ENCODE data around the gene PARP11.

DNA sequence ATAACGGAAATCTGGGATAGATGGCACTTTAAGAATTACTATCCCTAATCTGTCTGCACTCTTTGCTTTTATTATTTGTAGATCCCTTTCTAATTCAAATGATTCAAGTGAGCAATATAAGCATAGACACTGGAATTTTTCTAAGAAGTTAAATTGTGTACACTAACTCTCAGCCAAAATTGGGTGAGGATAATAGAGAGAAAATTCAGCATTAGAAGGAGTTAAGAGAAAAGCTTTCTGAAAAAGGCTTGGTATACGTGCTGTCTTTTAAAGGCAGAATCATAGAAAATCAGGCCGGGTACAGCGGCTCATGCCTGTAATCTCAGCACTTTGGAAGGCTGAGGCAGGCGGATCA is 63.2 kb downstream of the PARP11 start:
- no peak for TF ChIP-seq POLR2AphosphoS5 (IDR thresholded peaks at IDR 0.05; ENCODE audit: borderline replicate concordance, low read depth, low read length)
- no peak for TF ChIP-seq EZH2 (IDR thresholded peaks at IDR 0.05)
